Parathyroid adenoma (tissue), 2 donors: ENCODE results near the gene TMEM14C.

Source experiments
- H2AFZ ChIP-seq: fragments of 300-600 bp; sonication (generic); one replicate; pipeline ENCODE4 v1.7.0; 2017; ENCODE audit warnings: antibody characterized with exemption, mild to moderate bottlenecking
- H3K27ac ChIP-seq: fragments of 300-600 bp; sonication (generic); one replicate; pipeline ENCODE4 v1.7.0; 2017
- H3K27me3 ChIP-seq: fragments of 300-600 bp; sonication (generic); one replicate; pipeline ENCODE4 v1.7.0; 2017; ENCODE audit warnings: low read length; ENCODE audit not compliant: control insufficient read depth, insufficient read depth
- H3K36me3 ChIP-seq: fragments of 300-600 bp; sonication (generic); one replicate; pipeline ENCODE4 v1.7.0; 2017; ENCODE audit warnings: low read length; ENCODE audit not compliant: control insufficient read depth, insufficient read depth
- H3K4me1 ChIP-seq: fragments of 300-600 bp; sonication (generic); one replicate; pipeline ENCODE4 v1.7.0; 2017; ENCODE audit warnings: control low read depth
- H3K4me2 ChIP-seq: fragments of 300-600 bp; sonication (generic); one replicate; pipeline ENCODE4 v1.7.0; 2017; ENCODE audit warnings: low read length
- H3K4me3 ChIP-seq: fragments of 300-600 bp; sonication (generic); one replicate; pipeline ENCODE4 v1.7.0; 2017; ENCODE audit warnings: low read depth, low read length
- H3K79me2 ChIP-seq: fragments of 300-600 bp; sonication (generic); one replicate; pipeline ENCODE4 v1.7.0; 2017; ENCODE audit warnings: control low read depth
- H3K9ac ChIP-seq: fragments of 300-600 bp; sonication (generic); one replicate; pipeline ENCODE4 v1.7.0; 2017; ENCODE audit warnings: mild to moderate bottlenecking
- H3K9me3 ChIP-seq: fragments of 300-600 bp; sonication (generic); one replicate; pipeline ENCODE4 v1.7.0; 2017; ENCODE audit warnings: low read length; ENCODE audit not compliant: control insufficient read depth
- CTCF ChIP-seq: fragments of 300-600 bp; sonication (generic); IDR thresholded peaks from one replicate; pipeline ENCODE4 v1.7.0; 2017; ENCODE audit warnings: antibody characterized with exemption, mild to moderate bottlenecking
- donor health status: primary hyperparathyroidism.

TMEM14C gene

GRCh38 chr6:10771371-10771894 lies 48.6 kb downstream of the TMEM14C start:
- no peak for TF ChIP-seq CTCF
- H3K4me3 ChIP-seq: no peak overlapping the region
- H3K36me3 ChIP-seq: no peaks in the 10 kb centered on the region

DNA sequence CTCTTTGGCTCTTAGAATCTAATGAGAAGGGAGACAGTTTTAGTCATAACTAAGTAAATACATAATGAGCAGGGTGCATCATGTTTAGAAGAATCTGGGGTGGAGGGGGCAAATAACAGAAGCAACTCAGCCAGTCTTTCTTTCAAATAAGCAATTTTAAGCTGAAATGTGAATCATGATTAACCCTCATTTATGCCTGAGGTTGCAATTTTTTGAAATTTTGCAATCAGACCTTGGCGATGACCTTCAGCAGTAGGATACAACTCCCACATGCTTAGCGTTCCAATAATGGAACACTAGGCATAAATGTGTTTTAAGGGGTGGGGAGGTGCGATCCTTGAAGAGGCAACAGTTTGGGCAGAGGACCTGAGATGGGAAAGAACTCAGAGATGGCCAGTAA lies 55.4 kb downstream of the TMEM14C start:
- H3K4me2 ChIP-seq: no peak overlapping the region
- no peak for TF ChIP-seq CTCF
- H3K79me2 ChIP-seq: peaks cover 2% of the 10 kb centered on the region
- no peaks in the 10 kb centered on the region for H3K9me3 ChIP-seq
- H2AFZ ChIP-seq: no peak overlapping the region
- no peak overlapping the region for H3K27ac ChIP-seq
- no peaks in the 10 kb centered on the region for H3K4me1 ChIP-seq
- H3K27me3 ChIP-seq: no peaks in the 10 kb centered on the region
- no peak overlapping the region for H3K4me3 ChIP-seq
- no peaks in the 10 kb centered on the region for H3K36me3 ChIP-seq
- H3K9ac ChIP-seq: no peak overlapping the region

More at GRCh38 chr6:10771371-10771894, 48.6 kb downstream of the TMEM14C start:
- no peaks in the 10 kb centered on the region for H3K79me2 ChIP-seq
- no peaks in the 10 kb centered on the region for H3K9me3 ChIP-seq
- H3K27me3 ChIP-seq: no peaks in the 10 kb centered on the region
- H3K9ac ChIP-seq: no peak overlapping the region
- no peaks in the 10 kb centered on the region for H3K4me1 ChIP-seq
- no peak overlapping the region for H3K4me2 ChIP-seq
- no peak overlapping the region for H3K27ac ChIP-seq
- H2AFZ ChIP-seq: no peak overlapping the region

DNA sequence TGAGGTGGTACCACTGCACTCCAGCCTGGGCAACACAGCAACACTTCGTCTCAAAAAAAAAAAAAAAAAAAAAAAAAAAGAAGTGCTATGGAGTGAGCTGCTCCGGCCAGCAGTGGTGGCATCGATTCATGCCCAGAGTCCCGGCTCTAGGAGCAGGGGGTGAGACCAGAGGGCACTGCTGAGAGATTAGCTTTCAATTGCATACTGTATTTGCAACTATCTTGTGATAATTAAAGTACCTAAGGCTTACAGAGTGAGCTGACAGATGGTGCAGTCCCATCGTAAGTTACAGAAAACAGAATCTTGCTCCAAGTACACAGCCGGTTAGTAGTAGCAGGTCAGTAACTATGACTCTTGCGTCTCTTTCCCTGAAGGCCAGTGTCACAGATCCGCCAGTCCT lies 56.2 kb downstream of the TMEM14C start:
- H3K4me2 ChIP-seq: no peak overlapping the region
- no peaks in the 10 kb centered on the region for H3K4me1 ChIP-seq
- H3K27ac ChIP-seq: no peak overlapping the region
- H3K9ac ChIP-seq: no peak overlapping the region
- H2AFZ ChIP-seq: no peak overlapping the region
- H3K79me2 ChIP-seq: peaks cover 2% of the 10 kb centered on the region
- no peaks in the 10 kb centered on the region for H3K27me3 ChIP-seq
- no peak overlapping the region for H3K4me3 ChIP-seq
- TF ChIP-seq CTCF: no peak
- no peaks in the 10 kb centered on the region for H3K36me3 ChIP-seq
- H3K9me3 ChIP-seq: no peaks in the 10 kb centered on the region
